Suppressor macrophage treated with lipopolysaccharide for 1 hour (primary cell): ENCODE results near the gene TPSD1.

Experiments used
- DNase-seq, 3 donors: peaks; one replicate each; pipeline ENCODE4 v3.0.0-alpha.2; 2020 to 2022

TPSD1 gene

DNA sequence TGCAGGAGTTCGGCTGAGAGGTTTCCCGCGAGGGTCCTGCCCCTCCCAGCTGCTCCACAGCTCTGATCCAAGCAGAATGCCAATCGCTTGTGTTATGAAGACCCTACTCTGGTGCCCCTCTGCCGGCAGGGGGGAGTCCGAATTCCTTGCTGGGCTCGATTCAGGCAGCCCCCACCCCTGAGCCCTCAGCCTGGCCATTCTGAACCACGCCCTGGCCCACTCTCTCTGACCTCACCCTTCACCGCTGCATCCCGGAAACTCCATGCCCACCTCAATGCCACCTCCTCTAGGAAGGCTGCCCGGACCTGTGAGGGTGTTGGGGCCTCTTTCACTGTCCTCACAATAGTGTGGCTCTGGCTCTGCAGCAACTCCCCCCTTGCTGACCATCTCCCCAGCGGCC, 45.7 kb downstream of the TPSD1 start:
- DNase-seq = no peak

DNA sequence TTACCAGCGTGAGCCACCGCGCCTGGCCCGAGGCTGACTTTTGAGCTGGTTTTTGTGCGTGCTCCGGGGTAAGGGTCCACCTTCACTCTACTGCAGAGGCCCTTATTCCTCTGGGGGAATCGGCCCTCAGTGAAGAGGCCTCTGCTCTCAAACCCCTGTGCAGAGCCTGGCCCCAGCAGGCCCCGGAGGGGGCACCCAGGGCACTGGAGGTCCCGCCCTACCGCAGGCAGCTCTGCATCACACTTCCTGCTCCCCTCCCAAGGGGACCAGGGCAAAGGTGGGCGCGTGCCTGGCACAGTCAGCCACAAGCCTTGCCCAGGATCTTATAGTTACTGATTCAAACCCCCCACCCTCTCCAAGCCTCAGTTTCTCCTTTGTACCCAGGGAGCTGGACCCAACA, 50.0 kb downstream of the TPSD1 start:
- DNase-seq = no peak

DNA sequence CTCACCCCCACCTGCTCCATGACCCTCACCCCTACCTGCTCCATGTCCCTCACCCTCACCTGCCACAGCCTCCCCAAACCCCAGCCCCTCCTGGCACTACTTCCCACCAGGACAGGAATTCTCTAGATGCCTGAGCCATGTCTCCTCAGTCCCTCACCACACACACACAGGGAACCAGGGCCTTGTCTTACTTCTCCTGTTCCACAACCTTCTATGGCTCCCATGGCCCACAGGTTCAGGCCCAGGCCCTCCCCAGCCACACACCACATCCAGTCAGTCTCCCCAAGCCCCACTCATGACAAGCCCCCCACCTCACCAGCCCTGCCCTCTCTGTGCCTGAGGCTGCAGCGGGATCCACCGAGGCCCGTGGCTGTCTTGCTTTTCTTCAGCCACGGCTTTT, 50.5 kb downstream of the TPSD1 start:
- DNase-seq = no peak

DNA sequence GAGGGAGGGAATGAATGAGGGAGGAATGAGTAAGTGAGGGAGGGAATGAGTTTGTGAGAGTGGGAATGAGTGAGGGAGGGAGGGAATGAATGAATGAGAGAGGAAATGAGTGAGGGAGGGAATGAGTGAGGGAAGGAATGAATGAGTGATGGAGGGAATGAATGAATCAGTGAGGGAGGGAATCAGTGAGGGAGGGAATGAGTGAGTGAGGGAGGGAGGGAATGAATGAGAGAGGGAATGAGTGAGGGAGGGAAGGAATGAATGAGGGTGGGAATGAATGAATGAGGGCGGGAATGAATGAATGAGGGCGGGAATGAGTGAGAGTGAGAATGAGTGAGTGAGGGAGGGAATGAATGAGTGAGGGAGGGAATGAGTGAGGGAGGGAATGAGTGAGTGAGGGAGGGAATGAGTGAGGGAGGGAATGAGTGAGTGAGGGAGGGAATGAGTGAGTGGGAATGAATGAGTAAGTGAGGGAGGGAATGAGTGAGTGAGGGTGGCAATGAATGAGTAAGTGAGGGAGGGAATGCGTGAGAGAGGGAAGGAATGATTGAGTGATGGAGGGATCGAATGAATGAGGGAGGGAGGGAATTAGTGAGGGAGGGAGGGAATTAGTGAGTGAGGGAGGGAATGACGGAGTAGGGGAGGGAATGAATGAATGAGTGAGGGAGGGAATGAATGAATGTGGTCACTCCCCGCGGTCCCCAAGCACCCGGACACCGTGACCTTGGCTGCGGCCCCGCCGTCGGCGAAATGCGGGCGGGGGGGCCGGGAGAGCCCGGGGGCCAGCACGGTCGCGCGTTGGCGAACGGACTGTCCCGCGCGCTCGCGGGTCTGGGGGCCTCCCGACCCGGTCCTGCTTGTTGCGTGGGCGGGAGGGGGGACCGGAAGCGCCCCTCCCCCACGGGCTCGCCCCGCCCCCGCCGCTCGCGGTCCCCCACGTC, 52.4 kb downstream of the TPSD1 start:
- DNase-seq = no peak
